ENCODE measurements around the gene PACSIN2.
"Not testable (repeated sequence)": the region's sequence is repeated elsewhere in the genome, so short reads cannot be mapped to it uniquely, and the experiment has no call there.

PACSIN2 gene

GRCh38 chr22:42991010-42991651 lies 23.8 kb downstream of the PACSIN2 start:
- DNase-seq: peak; percentile 41

GRCh38 chr22:42990131-42990838 lies 24.7 kb downstream of the PACSIN2 start:
- peak; percentile 78 for DNase-seq

- no peak for DNase-seq
These were observed 28.8 kb downstream of the PACSIN2 start for GRCh38 chr22:42986115-42986514.

GRCh38 chr22:42985531-42985905 lies 29.4 kb downstream of the PACSIN2 start:
- no peak for DNase-seq

GRCh38 chr22:42984814-42985530 lies 30.0 kb downstream of the PACSIN2 start:
- no peak for DNase-seq

GRCh38 chr22:42984397-42984796 lies 30.6 kb downstream of the PACSIN2 start:
- no peak for DNase-seq

GRCh38 chr22:42983470-42983869 lies 31.5 kb downstream of the PACSIN2 start:
- DNase-seq: no peak

- no peak for DNase-seq
These were observed 35.3 kb downstream of the PACSIN2 start for GRCh38 chr22:42979606-42980005.

- peak; percentile 37 for DNase-seq
These were observed 36.4 kb downstream of the PACSIN2 start for GRCh38 chr22:42978453-42979103.

- DNase-seq: no peak
These were observed 37.4 kb downstream of the PACSIN2 start for GRCh38 chr22:42977569-42977968.

- no peak for DNase-seq
These were observed 38.6 kb downstream of the PACSIN2 start for GRCh38 chr22:42976217-42976933.

- DNase-seq: no peak
These were observed 40.7 kb downstream of the PACSIN2 start for GRCh38 chr22:42974223-42974622.

- DNase-seq: no peak
These were observed 41.4 kb downstream of the PACSIN2 start for GRCh38 chr22:42973536-42973881.

GRCh38 chr22:42972649-42973535 lies 42.1 kb downstream of the PACSIN2 start:
- DNase-seq: no peak

GRCh38 chr22:42971473-42971860 lies 43.5 kb downstream of the PACSIN2 start:
- DNase-seq: not testable (repeated sequence)

- DNase-seq: no peak
These were observed 44.9 kb downstream of the PACSIN2 start for GRCh38 chr22:42970029-42970428.

- no peak for DNase-seq
These were observed 45.5 kb downstream of the PACSIN2 start for GRCh38 chr22:42969348-42969975.

- DNase-seq: no peak
These were observed 47.0 kb downstream of the PACSIN2 start for GRCh38 chr22:42967933-42968332.

GRCh38 chr22:42967005-42967404 lies 47.9 kb downstream of the PACSIN2 start:
- DNase-seq: no peak

- DNase-seq: no peak
These were observed 48.5 kb downstream of the PACSIN2 start for GRCh38 chr22:42966497-42966896.

- no peak for DNase-seq
These were observed 49.8 kb downstream of the PACSIN2 start for GRCh38 chr22:42964994-42965699.
